ENCODE data around the gene EXOC1. TPM values are rescaled to one million over a fixed set of nuclear protein-coding genes. Genes with fewer than 3 reads are reported as not detected.

The EXOC1 gene
- total RNA-seq, 1 donor from 2014 or later, result 13.6 TPM

GRCh38 chr4:55830048-55830447, 23.4 kb upstream of the EXOC1 start:
- no peak for TF ChIP-seq CTCF (IDR thresholded peaks at IDR 0.05)

GRCh38 chr4:55830716-55831115, 22.7 kb upstream of the EXOC1 start:
- intact Hi-C loops (cut with DNase I), result no loop called here

More at GRCh38 chr4:55830048-55830447, 23.4 kb upstream of the EXOC1 start:
- H3K4me3 ChIP-seq, result no peak overlapping the region
- H3K27ac ChIP-seq, result no peak overlapping the region
- no peaks in the 10 kb centered on the region for H3K9me3 ChIP-seq
- no peak for DNase-seq (ENCODE audit: low spot score in 2 of 2)
- intact Hi-C loops (cut with DNase I), result no loop called here
- no peaks in the 10 kb centered on the region for H3K36me3 ChIP-seq
- H3K4me1 ChIP-seq, result no peaks in the 10 kb centered on the region
- no peaks in the 10 kb centered on the region for H3K27me3 ChIP-seq

GRCh38 chr4:55834086-55834795, 19.2 kb upstream of the EXOC1 start:
- intact Hi-C loops (cut with DNase I), result no loop called here
- no peak for TF ChIP-seq CTCF (IDR thresholded peaks at IDR 0.05)
- no peak for DNase-seq (ENCODE audit: low spot score in 2 of 2)
- Histone ChIP-seq H3K27ac (no peak overlapping the region), H3K4me1 (no peaks in the 10 kb centered on the region), H3K9me3 (no peaks in the 10 kb centered on the region), H3K36me3 (no peaks in the 10 kb centered on the region), H3K4me3 (no peak overlapping the region), H3K27me3 (no peaks in the 10 kb centered on the region)

More at GRCh38 chr4:55830716-55831115, 22.7 kb upstream of the EXOC1 start:
- no peaks in the 10 kb centered on the region for H3K27me3 ChIP-seq
- H3K9me3 ChIP-seq, result no peaks in the 10 kb centered on the region
- DNase-seq (ENCODE audit: low spot score in 2 of 2), result no peak
- H3K36me3 ChIP-seq, result no peaks in the 10 kb centered on the region
- H3K4me1 ChIP-seq, result no peaks in the 10 kb centered on the region
- no peak for TF ChIP-seq CTCF (IDR thresholded peaks at IDR 0.05)
- no peak overlapping the region for H3K4me3 ChIP-seq
- no peak overlapping the region for H3K27ac ChIP-seq

- H3K4me1 ChIP-seq, result no peaks in the 10 kb centered on the region
- no peaks in the 10 kb centered on the region for H3K36me3 ChIP-seq
- intact Hi-C loops (cut with DNase I), result no loop called here
- H3K9me3 ChIP-seq, result no peaks in the 10 kb centered on the region
- H3K27me3 ChIP-seq, result no peaks in the 10 kb centered on the region
- H3K4me3 ChIP-seq, result no peak overlapping the region
- no peak for TF ChIP-seq CTCF (IDR thresholded peaks at IDR 0.05)
- DNase-seq (ENCODE audit: low spot score in 2 of 2), result no peak
- no peak overlapping the region for H3K27ac ChIP-seq
Measured at GRCh38 chr4:55837903-55838302, 15.5 kb upstream of the EXOC1 start.

GRCh38 chr4:55838356-55838755, 15.1 kb upstream of the EXOC1 start:
- H3K27me3 ChIP-seq, result no peaks in the 10 kb centered on the region
- no peak for TF ChIP-seq CTCF (IDR thresholded peaks at IDR 0.05)
- no peak for DNase-seq (ENCODE audit: low spot score in 2 of 2)
- intact Hi-C loops (cut with DNase I), result no loop called here
- H3K27ac ChIP-seq, result no peak overlapping the region
- no peaks in the 10 kb centered on the region for H3K36me3 ChIP-seq
- H3K4me1 ChIP-seq, result no peaks in the 10 kb centered on the region
- H3K9me3 ChIP-seq, result no peaks in the 10 kb centered on the region
- H3K4me3 ChIP-seq, result no peak overlapping the region
